GM19324 (cell line): ENCODE results near the gene EEF2.
A peak's percentile ranks its signal among the peaks of the same experiment; 100 is the strongest.
"Not testable (repeated sequence)": the region's sequence is repeated elsewhere in the genome, so short reads cannot be mapped to it uniquely, and the experiment has no call there.

Experiments used
- ATAC-seq: cut with Tn5 transposase; IDR thresholded peaks from one replicate; pipeline ENCODE4 v1.9.1; 2021; ENCODE audit warnings: mild to moderate bottlenecking, moderate library complexity; ENCODE audit not compliant: unreplicated experiment, low FRiP score

Gene EEF2

DNA sequence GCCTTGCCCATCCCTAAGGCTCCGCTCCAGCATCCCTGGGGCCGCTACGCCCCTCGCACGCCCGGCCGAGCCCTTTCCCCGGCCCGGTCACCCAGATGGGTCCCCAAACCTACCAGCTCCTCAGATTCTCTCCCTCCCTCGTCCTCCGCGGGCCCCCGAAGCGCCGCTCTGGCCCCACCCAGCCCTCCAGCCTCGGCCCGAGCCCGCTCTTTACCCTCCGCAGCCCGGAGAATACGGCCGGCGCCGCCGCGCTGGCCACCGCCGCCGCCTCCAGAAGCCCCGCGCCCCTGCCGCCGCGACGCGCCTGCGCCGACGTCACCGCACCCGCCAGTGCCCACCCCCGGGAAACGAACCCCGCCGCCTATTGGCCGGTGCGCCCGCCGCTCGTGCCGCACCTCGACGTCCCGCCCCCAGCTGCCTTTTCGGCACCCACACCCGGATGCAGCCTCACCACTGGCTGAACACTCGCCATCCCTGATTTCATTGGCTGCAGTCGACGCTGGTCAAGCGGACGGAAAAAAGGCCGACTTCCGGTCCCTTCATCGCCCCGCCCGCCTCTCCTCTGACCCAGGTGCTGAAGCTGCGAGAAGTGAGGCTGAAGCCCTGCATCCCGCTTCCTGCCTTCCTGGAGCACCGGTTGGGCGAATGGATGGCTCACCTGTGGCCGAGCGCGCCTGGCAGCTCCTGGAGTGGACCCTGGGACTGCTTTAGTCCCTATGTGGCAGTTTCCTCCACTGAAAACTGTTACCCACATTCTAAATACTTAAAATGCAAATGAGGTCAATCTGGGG lies 14.3 kb downstream of the EEF2 start, which contains the start of gene DAPK3:
DAPK3 (minus strand) TSS at position 292 of the 791 bp plus-strand sequence. CDS start 1,364 bp downstream, outside the sequence.
- peak; percentile 97 for ATAC-seq

DNA sequence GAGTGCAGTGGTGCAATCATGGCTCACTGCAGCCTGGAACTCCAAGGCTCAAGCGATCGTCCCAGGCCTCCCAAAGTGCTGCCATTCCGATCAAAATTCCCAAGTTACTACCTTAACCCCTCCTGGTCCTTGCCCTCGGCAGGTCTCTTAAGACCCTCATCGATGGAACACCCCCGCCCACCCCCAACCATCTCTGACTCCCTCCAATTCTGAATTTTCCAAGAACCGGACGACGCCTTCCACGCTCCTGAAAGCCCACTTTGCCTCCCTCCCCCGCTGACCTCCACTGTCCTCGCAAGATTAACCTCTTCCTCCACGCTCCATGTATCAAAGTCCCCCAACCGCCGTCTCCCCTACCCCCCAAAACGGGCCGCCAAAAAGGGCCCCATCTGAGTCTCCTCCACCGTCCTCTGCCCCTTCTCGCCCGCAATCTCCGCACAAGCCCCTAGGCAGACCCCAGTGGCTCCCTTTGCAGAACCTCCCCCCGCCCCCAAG lies 14.9 kb downstream of the EEF2 start:
- no peak for ATAC-seq

DNA sequence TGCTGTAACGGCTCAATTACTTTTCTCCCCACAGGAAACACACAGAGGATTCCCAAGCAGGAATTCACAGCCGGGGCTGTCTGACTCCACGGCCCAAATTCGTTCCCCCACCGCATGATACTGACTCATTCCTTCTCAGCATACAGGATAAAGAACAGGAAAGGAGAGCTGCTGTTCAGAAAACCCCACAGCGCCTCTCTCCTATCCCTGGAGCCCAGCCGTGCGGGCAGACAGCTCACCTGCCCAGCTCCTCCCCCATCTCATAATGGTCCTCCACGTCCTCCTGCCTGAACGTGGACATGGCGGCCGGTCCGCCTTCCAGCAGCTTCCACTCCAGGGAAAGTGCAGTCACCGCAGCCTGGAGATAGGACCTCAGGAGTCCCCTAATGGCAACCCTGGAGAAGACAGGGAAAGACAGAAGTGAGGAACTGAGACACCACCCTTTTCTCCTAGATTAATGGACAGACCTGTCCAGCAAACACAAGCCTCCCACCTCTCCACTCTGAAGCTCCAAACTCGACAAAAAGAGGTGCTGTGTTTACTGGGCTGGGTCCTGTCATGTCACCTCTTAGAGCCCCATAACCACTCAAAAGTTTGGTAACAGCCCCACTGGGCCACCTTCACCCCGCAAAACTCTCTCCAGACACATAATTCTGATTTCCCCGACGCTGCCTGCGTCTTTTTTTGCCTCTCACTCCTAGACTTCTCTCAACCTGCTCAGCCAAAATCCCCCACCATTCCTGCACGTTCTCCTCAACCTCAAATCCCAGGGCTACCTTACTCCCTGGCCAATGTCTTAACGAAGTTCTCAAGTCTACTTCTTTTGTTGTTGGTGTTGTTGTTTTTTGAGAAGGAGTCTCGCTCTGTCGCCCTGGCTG lies 15.6 kb downstream of the EEF2 start:
- no peak for ATAC-seq

- no peak for ATAC-seq
Measured at GRCh38 chr19:3968556-3969434, 16.5 kb downstream of the EEF2 start.

DNA sequence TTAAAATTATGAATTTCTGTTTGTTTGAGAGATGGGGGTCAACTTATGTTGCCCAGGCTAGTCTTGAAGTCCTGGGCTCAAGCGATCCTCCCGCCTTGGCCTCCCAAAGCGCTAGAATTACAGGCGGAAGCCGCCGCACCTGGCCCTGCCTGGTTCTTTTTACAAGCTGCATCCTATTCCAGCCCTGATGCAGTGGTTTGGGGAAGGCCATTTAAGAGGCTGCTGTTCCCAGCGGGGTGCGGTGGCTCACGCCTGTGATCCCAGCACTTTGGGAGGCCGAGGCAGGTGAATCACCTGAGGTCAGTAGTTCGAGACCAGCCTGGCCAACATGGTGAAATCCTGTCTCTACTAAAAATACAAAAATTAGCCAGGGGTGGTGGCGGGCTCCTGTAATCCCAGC lies 17.3 kb downstream of the EEF2 start:
- not testable (repeated sequence) for ATAC-seq

DNA sequence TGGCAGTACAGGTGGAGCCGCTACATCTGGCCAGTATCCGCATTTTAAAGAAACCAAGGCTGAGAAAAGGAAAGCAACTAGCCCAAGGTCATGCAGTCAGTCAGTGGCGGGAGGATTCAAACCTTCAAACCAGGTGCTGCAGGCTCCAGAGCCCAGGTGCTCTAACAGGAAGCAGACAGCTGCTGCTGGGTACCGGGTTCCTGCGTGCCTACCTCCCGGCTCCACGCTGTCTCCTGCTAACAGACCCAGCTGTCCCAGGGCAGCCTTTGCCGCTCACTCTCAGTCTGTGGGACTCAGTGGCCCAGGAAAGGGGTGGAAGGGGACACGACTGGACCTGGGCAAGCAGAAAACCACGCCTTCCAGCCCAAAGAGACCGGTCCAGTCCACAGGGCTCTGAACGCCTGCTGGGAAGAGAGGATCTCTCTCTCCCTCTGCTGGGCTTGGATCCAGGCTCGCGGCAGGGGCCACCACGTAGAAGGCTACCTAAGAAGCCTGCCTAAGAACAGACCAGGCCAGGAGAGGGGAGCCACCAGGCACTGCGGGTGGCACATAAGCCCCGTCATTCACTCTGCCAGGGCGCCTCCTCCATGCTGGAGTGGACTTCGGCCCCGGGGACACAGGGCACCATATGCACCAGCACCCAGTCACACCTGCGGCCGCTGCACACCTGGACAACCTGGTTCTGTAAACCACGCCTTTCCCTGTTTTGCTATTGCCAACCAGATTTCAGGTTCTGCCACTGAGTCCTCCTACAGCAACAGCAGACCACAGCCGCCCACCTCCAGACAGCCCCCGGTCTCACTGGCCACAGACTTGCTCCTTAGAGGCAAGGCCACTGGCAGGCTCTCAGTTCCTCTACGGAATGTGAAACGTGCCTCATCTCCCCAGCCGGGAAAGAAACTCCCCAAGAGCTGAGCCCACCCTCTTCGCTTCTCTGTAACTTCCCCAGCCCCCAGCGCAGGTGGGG lies 18.9 kb downstream of the EEF2 start:
- ATAC-seq: no peak

- no peak for ATAC-seq
Measured at GRCh38 chr19:3964256-3965194, 20.7 kb downstream of the EEF2 start.

GRCh38 chr19:3963458-3964255 lies 21.6 kb downstream of the EEF2 start:
- no peak for ATAC-seq

- no peak for ATAC-seq
Measured at GRCh38 chr19:3961007-3961406, 24.3 kb downstream of the EEF2 start.

DNA sequence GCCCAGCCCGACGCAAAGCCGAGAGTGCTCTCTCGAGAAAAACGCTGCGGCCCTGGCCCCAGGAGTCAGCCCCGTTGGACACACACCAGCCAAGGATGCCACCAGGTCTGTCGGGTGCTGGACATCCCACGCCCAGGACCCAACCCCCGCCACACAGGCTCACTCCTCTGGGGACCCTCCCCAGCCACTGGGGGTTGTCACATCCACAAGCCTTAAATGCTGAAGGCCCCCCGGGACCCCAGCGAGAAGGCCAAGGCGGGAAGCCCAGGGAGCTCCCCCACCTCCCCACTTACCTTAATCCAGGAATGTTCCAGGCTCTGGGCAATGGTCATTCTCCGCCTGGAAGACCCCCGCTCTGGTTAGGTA lies 25.5 kb downstream of the EEF2 start:
- no peak for ATAC-seq

GRCh38 chr19:3958836-3959765 lies 26.2 kb downstream of the EEF2 start:
- no peak for ATAC-seq

- no peak for ATAC-seq
Measured at GRCh38 chr19:3955688-3956087, 29.6 kb downstream of the EEF2 start.

GRCh38 chr19:3955276-3955675 lies 30.0 kb downstream of the EEF2 start:
- ATAC-seq: not testable (repeated sequence)

DNA sequence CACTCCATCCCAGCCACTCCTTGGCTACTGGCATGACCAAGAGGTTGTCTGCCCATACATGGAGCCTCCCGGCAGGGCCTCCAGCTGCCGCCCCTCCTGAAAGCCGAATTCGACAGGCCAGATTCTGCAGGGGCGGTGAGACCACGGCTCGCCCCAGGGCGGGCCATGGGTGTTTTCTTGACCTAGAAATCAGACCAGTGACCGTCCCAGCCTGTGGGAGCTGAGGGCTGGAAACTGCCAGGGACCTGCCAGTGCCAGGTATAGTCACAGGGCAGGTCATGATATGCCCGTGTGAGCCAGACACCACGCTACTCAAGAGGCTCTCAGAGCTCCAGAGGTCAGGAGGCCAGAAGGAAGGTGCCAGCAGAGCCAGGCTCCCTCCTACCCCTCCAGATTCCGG lies 31.2 kb downstream of the EEF2 start:
- ATAC-seq: no peak

- not testable (repeated sequence) for ATAC-seq
Measured at GRCh38 chr19:3952755-3953276, 32.4 kb downstream of the EEF2 start.
